ENCODE measurements around the gene TIGD6. TPM values are rescaled to one million over a fixed set of nuclear protein-coding genes. Genes with fewer than 3 reads are reported as not detected.

The TIGD6 gene
- total RNA-seq, 2 donors from 2014 or later, result 2.1 to 3.0 TPM

- Histone ChIP-seq H3K27me3 (no peaks in the 10 kb centered on the region), H3K36me3 (replicated peaks in 1 of 2; ENCODE audit: insufficient read depth in 1 of 2, low read depth in 2 of 2) (no peaks in the 10 kb centered on the region), H3K4me3 (peak within 1 kb of the TSS; percentile 45 to 79), H3K9me3 (no peaks in the 10 kb centered on the region), H3K27ac (peak within 1 kb of the TSS; percentile 82 to 91 (median 89)), H3K4me1 (peaks cover 18% of the 10 kb centered on the region)
- peak; percentile 99 for ATAC-seq
- intact Hi-C loops (cut with DNase I), result no loop called here
- peak in 1 of 7 experiments; percentile 9 for TF ChIP-seq CTCF (IDR thresholded peaks at IDR 0.05)
- peak; percentile 81 to 95 (median 94) for TF ChIP-seq POLR2A (IDR thresholded peaks at IDR 0.05)
- 0 to 1% methylated on average over 21 to 81 of the region's 84 CpGs for WGBS, 2 donors
- DNase-seq, result peak; percentile 96 to 98 (median 98)
Observed at GRCh38 chr5:149960272-149961185, 39.9 kb downstream of the TIGD6 start, which contains the start of gene SLC26A2. TSS of gene SLC26A2 (plus strand) at chr5:149960758. CDS start at chr5:149977653, 16,895 bp downstream.

DNA sequence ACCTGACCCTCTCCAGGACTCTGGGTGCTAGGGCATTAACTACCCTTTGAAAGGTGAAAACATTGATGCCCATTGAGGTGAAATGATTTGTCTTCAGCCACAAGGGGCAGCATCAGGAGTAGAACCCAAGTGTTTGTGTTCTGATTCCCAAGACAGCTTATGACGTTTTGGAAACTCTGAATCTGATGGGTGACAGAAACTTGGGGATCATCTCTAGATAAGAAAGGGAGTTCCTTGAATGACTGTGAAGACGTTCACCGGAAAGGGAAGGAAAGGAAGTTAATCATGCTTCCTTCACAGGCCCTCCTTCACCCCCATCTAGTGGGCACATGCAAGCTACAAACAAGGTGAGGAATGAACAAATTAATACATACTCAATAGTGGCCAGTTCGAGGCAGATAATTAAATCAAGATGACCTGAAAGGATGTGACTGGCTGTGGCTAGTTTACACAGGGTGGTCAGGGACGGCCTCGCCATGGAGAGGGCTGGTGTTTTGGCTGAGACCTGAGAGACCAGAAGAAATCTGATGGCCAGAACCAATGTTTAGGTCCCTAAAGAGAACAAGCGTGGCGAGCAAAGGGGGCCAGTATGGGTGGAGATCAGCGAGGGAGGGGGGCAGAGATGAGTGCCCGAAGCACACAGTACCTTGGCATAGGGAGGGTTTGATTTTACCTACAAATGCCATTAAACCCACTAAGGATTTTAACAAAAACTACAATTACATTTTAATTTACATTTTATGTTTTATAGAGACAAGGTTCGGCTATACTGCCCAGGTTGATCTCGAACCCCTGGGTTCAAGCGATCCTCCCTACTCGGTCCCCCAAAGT lies 40.8 kb downstream of the TIGD6 start:
- 41 to 44% methylated on average over 14 of the region's 14 CpGs for WGBS, 2 donors
- Histone ChIP-seq H3K4me3 (peak overlapping the region in 1 of 2 donors; percentile 45), H3K36me3 (replicated peaks in 1 of 2; ENCODE audit: insufficient read depth in 1 of 2, low read depth in 2 of 2) (no peaks in the 10 kb centered on the region), H3K9me3 (no peaks in the 10 kb centered on the region), H3K27me3 (no peaks in the 10 kb centered on the region), H3K4me1 (peaks cover 18% of the 10 kb centered on the region), H3K27ac (peak overlapping the region; percentile 82 to 91 (median 89))
- ATAC-seq, result no peak
- DNase-seq, result peak in 1 of 4 donors; percentile 18
- intact Hi-C loops (cut with DNase I), result no loop called here
- peak; percentile 10 to 61 (median 34) for TF ChIP-seq CTCF (IDR thresholded peaks at IDR 0.05)
- no peak for TF ChIP-seq POLR2A (IDR thresholded peaks at IDR 0.05)

GRCh38 chr5:149957855-149958254 lies 42.6 kb downstream of the TIGD6 start:
- no peak for ATAC-seq
- no peaks in the 10 kb centered on the region for H3K27me3 ChIP-seq
- H3K27ac ChIP-seq, result no peak overlapping the region

GRCh38 chr5:149956685-149957084 lies 43.8 kb downstream of the TIGD6 start:
- intact Hi-C loops (cut with DNase I), result no loop called here
- no peak for TF ChIP-seq CTCF (IDR thresholded peaks at IDR 0.05)
- no peak for TF ChIP-seq POLR2A (IDR thresholded peaks at IDR 0.05)
- Histone ChIP-seq H3K36me3 (replicated peaks in 1 of 2; ENCODE audit: insufficient read depth in 1 of 2, low read depth in 2 of 2) (no peaks in the 10 kb centered on the region), H3K4me3 (no peak overlapping the region), H3K27me3 (no peaks in the 10 kb centered on the region), H3K4me1 (peaks cover 15% of the 10 kb centered on the region), H3K9me3 (no peaks in the 10 kb centered on the region), H3K27ac (no peak overlapping the region)
- WGBS, 2 donors, result 78 to 88% methylated on average over 5 of the region's 5 CpGs
- DNase-seq (no peak), ATAC-seq (no peak)

More at GRCh38 chr5:149957855-149958254, 42.6 kb downstream of the TIGD6 start:
- DNase-seq, result no peak
- intact Hi-C loops (cut with DNase I), result no loop called here
- TF ChIP-seq POLR2A (IDR thresholded peaks at IDR 0.05) (no peak), CTCF (IDR thresholded peaks at IDR 0.05) (no peak)
- 78 to 79% methylated on average over 4 of the region's 4 CpGs for WGBS, 2 donors
- H3K36me3 ChIP-seq (replicated peaks in 1 of 2; ENCODE audit: insufficient read depth in 1 of 2, low read depth in 2 of 2), result no peaks in the 10 kb centered on the region
- peaks cover 18% of the 10 kb centered on the region for H3K4me1 ChIP-seq
- no peak overlapping the region for H3K4me3 ChIP-seq
- H3K9me3 ChIP-seq, result no peaks in the 10 kb centered on the region
